ENCODE data around the gene PHF19.

- no peak for TF ChIP-seq CTCF (optimal IDR thresholded peaks at IDR 0.05 in 1 of 3, IDR thresholded peaks at IDR 0.05 in 1 of 3, conservative IDR thresholded peaks at IDR 0.05 in 1 of 3; ENCODE audit: extremely low read depth in 1 of 3, insufficient read depth in 2 of 3, low read length in 3 of 3)
- no peak for TF ChIP-seq EZH2 (IDR thresholded peaks at IDR 0.05; ENCODE audit: low read length)
Measured at GRCh38 chr9:120830865-120831264, 46.1 kb downstream of the PHF19 start.
